ENCODE results near the gene THEMIS2.
"Not testable (repeated sequence)": the region's sequence is repeated elsewhere in the genome, so short reads cannot be mapped to it uniquely, and the experiment has no call there.

THEMIS2 gene

GRCh38 chr1:27872059-27872801, at the start of gene THEMIS2:
THEMIS2 (plus strand) TSS chr1:27872544; CDS start chr1:27872572, 28 bp downstream.
- peak; percentile 79 for DNase-seq

GRCh38 chr1:27823784-27824183, 48.6 kb upstream of the THEMIS2 start:
- DNase-seq, result no peak

- DNase-seq, result no peak
Measured at GRCh38 chr1:27824411-27824810, 47.9 kb upstream of the THEMIS2 start.

- DNase-seq, result not testable (repeated sequence)
Measured at GRCh38 chr1:27829339-27829960, 42.9 kb upstream of the THEMIS2 start.

DNA sequence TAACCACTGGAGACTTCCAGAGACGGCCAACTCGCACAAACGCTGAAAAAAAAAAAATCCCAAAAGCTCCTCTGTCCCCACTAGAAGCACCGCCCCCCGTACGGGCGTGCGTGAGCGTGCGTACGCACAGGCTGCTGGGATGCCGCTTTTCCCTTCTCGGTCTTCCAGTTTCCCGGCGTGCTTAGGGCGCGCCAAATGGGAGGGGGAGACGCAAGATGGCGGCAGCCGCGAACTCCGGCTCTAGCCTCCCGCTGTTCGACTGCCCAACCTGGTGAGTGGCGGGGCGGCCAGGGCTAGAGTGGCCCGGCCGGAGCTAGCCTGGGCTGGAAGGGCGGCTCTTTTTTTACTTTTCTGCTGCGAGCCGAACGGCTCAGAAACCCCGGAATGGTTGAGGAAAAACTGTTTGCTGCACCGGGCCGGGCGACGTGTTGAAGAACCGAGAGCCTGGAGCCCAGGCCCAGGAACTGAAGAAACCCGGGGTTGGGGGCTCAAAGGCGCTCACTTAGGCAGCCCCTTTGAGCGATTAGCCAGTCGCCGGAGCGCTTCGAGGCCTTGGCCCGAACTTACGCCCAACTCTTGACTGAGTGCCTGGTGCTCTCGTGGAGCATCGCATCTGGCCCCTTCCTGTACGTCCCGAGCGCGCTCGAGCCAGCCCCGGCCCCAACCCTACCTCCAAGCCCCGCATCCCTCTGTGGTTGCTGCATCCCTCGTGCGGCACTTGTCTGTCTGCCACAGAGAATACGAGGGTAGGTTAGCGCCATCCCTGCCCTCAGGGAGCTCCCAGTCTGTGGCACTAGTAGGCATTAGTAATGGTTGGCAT, 41.5 kb upstream of the THEMIS2 start, which contains the start of gene PPP1R8:
PPP1R8 (plus strand) TSS at position 162 of the 820 bp plus-strand sequence; CDS start at position 216, 54 bp downstream.
- peak; percentile 93 for DNase-seq

GRCh38 chr1:27831568-27832410, 40.6 kb upstream of the THEMIS2 start:
- DNase-seq, result no peak

GRCh38 chr1:27832762-27833161, 39.6 kb upstream of the THEMIS2 start:
- DNase-seq, result no peak

GRCh38 chr1:27833470-27833869, 38.9 kb upstream of the THEMIS2 start:
- no peak for DNase-seq

DNA sequence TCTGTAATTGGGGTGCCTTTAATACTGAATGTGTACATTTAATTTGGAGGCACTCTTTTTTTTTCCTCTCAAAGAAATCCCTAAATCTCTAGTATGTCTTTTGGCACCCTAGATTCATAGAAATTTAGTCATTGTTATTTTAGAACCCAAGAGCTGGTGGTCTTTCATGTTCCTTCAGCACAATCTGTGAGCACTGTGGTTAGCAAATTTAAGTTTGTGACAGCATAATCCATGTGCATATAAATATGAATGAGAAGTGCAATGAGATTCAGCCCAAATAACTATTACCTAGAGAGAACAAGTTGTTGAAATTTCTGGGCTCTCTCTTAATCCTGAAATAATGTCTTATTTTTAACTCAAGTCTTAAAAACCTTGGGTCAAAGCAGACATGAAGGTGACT, 37.3 kb upstream of the THEMIS2 start:
- DNase-seq, result no peak

GRCh38 chr1:27835501-27835900, 36.8 kb upstream of the THEMIS2 start:
- DNase-seq, result no peak

GRCh38 chr1:27849951-27850350, 22.4 kb upstream of the THEMIS2 start:
- DNase-seq, result no peak

DNA sequence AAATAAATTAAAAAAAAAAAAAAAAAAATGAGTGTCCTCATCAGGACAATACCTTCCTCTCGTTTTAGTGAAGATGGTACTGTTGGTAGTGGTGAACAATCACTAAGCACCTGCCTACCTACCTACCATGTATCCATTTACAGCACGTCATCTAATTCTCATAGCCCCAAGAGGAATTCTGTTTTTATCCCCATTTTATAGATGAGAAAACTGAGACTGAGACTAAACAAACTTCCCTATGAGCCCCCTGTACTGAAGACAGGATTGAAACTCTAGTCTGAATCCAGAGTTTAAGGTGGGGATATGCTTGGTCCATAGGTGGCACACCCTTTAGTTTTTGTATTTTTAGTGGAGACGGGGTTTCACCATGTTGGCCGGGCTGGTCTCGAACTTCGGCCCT, 17.3 kb upstream of the THEMIS2 start:
- no peak for DNase-seq

- no peak for DNase-seq
Measured at GRCh38 chr1:27856561-27857343, 15.6 kb upstream of the THEMIS2 start.

DNA sequence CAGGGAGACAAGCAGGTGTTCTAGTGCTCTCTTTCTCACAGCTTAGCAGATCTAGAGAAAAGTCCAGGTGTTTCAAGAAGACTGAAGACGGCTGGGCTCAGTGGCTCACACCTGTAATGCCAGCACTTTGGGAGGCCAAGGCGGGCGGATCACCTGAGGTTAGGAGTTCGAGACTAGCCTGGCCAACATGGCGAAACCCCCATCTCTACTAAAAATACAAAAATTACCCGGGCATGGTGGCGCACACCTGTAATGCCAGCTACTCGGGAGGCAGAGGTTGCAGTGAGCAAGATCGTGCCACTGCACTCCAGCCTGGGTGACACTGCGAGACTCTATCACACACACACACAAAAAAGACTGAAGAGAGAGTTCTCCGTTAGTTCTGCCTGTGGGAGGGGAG, 14.8 kb upstream of the THEMIS2 start:
- not testable (repeated sequence) for DNase-seq

DNA sequence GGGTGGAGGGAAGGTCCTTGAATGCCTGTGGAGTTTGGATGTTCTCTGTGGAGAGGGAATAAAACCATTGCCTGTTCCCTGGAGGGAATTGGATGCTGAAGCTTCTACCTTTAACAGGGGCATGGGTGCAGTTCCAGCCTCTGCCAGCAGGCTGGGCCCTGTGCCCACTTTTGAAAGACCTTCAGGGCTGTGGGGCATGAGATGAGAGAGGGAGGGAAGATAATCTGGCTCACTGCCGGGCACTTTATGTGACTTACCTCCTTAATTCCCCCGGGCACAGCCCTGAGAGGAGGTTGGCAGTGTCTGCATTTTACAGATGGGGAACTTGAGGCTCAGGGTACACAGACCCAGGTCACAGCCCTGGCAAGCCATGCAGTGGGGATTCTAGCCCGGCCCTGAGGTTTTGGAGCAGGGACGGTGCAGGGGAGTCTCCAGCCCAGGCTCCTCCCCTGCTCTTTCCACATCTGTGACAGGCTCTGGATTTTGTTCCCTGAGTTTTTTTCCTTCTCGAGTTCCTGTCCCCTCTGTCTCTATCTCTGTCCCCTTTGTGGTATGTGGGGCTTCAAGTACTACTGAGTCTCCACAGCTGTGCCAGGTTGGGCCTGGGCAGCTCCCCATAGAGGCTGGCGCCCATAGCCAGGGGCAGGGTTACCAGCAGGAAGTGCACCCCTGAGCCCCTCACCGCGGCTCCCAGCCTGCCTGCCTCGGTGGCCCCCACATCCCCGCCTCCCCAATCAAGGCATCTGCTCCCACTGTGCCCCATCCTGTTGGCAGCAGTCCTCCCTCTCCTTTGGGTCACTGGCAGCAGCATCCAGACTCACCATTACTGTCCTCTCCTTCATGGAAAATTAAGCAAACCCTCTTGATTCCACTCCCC, 14.0 kb upstream of the THEMIS2 start:
- peak; percentile 86 for DNase-seq

- no peak for DNase-seq
Measured at GRCh38 chr1:27858949-27859576, 13.3 kb upstream of the THEMIS2 start.

DNA sequence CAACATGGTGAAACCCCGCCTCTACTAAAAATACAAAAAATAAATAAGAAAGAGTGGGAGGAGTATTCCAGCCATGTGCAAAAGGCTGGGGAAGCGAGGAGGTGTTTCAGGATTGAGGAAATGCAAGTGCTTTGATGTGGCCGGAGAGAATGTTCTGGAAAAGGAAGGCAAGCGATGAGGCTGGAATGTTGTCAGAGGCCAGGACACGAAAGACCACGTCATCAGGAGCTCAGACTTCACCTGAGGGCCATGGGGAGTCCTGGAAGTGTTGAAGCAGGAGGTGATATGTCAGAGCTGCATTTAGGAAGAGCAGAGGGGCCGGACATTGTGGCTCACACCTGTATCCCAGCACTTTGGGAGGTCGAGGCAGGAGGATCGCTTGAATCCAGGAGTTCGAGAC, 10.9 kb upstream of the THEMIS2 start:
- DNase-seq, result no peak

DNA sequence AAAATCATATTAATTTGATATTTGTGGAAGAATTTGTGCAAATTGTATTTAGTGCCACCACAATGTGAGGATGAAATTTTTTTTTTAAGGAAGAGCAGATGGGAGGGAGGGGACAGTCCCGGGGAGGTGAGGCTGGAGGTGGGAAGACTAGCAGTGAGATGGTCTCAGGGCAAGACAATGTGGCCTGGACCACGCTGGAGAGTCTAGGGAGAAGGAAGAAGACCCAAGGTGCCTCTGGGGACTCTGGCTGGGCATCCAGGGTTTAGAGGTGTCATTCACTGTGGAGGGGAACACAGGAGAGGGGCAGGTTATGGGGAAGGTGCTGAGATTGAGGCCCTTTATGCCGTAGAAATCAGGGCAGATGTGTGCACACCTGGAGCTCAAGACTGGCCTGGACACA, 10.3 kb upstream of the THEMIS2 start:
- no peak for DNase-seq

DNA sequence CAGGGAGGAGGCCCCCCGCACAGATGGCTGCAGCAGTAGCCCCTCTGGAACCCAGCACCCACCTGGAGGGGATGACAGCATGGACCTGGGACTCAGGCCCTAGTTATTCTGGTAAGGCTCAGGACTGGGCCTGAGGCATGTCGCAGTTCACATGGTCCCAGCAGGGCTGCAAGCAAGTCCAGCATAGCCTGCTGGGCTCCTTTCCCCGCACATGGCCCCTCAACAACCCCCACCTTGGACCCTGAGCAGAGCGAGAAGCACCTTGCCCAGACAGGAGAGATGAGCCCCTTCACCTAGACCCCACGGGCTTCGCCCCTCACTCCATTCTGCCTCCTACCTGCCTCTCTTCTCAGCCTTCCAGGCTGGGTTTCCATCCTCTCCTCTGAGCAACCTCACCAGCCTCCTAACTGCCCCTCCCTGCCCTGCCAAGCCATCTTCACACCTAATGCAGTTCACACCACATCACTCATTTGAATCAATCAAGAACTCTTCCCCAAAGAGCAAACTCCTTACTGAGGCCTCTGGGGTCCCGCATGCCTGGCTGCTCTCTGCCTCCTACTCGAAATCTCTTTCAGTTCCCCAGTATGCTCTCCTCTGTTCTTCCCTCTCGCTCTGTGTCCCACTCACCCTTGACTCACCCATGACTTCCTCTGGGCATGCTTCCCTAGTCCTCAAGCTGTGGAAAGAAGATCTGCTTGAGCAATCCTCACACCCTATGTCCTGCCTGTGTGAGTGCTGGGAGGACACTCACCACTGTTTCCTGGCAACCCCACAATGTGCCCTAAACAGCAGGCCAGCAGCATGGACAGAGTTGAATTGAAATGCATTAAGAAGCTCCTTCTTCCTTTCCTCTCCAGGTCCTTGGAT, 9.4 kb upstream of the THEMIS2 start:
- no peak for DNase-seq

All from stimulated activated CD4-positive, alpha-beta T cell treated with anti-CD3 and anti-CD28 coated beads, Interleukin-4, amount 100 ng/mL, for 24 hours (primary cell).